NCI-H2107 treated with DMSO at 0.1 percent for 48 hours (cell line): ENCODE measurements around the gene C4B.
"Not testable (repeated sequence)": the region's sequence is repeated elsewhere in the genome, so short reads cannot be mapped to it uniquely, and the experiment has no call there.

Experiments used
- DNase-seq: peaks from one replicate; lab custom pipeline; 2025; ENCODE audit not compliant: unreplicated experiment; lab: John Stamatoyannopoulos, UW

The C4B gene

DNA sequence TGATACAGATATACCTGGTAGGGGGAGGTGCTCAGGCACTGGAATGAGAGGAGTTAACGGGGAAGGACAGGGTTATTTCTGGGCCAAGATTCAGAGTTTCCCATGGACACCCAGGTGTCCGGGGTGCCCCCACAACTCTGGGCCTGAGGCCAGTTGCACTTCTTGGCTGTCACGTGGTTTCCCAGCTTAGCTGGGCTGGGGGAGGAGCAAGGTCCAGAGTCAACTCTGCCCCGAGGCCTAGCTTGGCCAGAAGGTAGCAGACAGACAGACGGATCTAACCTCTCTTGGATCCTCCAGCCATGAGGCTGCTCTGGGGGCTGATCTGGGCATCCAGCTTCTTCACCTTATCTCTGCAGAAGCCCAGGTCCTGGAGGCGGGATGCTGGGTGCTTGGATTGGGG is at the start of gene C4B:
Gene C4B, plus strand, starts transcription at position 249 of the 400 bp plus-strand sequence. Its CDS starts 51 bp downstream, at position 300.
- DNase-seq: not testable (repeated sequence)

DNA sequence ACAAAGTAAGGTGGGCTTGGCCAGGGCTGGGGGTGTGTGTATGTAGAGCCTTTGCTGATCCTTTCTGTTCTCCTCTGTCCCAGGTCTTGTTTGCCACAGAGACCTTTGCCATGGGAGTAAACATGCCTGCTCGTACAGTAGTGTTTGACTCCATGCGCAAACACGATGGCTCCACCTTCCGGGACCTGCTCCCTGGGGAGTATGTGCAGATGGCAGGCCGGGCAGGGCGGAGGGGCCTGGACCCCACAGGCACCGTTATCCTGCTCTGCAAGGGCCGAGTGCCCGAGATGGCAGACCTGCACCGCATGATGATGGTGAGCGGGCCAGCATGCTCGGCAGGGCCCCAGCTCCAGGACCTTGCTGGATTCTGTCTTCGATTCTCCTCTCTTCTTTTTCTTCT is 48.9 kb upstream of the C4B start:
- DNase-seq: no peak

DNA sequence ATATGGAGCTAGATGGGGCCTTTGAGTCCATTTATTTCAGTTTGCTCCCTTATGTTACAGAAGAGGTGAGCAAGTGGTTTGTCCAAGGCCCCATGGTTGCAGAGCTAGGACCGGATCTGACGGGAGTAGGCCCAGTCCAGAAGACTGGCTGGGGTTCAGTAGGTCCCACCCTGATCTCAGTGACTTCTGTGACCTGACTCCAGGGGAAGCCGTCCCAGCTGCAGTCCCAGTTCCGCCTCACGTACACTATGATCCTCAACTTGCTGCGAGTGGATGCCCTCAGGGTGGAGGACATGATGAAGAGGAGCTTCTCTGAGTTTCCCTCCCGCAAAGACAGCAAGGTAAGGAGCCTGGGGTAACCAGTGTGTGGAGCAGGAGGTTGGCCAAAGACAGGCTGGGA is 48.1 kb upstream of the C4B start:
- no peak for DNase-seq

DNA sequence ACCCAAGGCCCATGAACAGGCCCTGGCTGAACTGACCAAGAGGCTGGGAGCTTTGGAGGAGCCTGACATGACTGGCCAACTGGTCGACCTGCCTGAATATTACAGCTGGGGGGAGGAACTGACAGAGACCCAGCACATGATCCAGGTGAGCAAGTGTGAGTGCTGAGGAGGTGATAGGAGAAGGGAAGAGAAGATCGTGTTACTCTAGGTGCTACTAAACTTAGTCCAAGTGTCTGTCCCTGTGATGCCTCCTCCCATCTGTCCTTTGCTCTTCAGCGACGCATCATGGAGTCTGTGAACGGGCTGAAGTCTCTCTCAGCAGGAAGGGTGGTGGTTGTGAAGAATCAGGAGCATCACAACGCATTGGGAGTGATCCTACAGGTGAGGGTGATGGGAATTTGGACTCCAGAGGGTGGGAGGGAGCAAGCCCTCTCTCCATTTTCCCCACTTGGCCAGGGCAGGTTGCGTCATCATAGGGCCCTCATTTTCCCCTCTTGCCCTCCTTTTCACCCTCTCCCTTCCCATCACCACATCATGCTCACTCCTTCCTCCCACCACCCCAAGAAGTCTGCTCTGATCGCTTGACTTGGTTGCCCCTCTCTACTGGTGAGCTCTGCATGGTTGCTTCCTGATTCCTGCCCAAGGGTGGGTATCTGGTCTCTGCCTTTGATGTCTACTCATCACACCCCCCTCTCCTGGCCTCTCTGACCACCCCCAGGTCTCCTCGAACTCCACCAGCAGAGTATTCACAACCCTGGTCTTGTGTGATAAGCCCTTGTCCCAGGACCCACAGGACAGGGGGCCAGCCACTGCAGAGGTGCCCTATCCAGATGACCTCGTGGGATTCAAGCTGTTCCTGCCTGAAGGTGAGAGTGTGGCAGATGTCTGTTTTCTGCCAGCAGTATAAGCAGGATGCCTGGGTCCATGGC is 47.3 kb upstream of the C4B start:
- no peak for DNase-seq

DNA sequence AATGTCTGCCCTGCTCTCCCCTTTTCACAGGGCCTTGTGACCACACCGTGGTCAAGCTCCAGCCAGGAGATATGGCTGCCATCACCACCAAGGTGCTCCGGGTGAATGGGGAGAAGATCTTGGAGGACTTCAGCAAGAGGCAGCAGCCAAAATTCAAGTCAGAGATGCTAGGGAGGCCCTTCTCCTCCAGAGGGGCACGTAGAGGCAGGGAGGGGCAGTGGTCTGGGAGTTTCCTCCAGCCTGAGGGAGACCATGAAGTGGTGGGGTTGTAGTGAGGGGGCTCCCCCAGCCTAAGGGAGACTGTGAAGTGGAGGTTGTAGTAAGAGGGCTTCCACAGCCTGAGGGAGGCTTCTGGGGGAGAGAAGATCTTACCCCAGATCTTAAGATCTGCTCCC is 46.7 kb upstream of the C4B start:
- no peak for DNase-seq

DNA sequence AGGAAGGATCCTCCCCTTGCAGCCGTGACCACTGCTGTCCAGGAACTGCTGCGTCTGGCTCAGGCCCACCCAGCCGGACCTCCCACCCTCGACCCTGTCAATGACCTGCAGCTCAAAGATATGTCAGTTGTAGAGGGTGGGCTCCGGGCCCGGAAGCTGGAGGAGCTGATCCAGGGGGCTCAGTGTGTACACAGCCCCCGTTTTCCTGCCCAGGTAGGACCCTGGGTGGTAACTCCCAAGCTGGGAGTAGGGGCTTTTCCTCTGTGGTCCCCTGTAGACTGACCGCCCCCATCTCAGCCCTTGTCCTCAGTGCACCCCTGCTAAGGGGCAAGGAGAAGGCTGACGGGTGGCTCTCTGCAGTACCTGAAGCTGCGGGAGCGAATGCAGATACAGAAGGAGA is 46.3 kb upstream of the C4B start:
- no peak for DNase-seq

DNA sequence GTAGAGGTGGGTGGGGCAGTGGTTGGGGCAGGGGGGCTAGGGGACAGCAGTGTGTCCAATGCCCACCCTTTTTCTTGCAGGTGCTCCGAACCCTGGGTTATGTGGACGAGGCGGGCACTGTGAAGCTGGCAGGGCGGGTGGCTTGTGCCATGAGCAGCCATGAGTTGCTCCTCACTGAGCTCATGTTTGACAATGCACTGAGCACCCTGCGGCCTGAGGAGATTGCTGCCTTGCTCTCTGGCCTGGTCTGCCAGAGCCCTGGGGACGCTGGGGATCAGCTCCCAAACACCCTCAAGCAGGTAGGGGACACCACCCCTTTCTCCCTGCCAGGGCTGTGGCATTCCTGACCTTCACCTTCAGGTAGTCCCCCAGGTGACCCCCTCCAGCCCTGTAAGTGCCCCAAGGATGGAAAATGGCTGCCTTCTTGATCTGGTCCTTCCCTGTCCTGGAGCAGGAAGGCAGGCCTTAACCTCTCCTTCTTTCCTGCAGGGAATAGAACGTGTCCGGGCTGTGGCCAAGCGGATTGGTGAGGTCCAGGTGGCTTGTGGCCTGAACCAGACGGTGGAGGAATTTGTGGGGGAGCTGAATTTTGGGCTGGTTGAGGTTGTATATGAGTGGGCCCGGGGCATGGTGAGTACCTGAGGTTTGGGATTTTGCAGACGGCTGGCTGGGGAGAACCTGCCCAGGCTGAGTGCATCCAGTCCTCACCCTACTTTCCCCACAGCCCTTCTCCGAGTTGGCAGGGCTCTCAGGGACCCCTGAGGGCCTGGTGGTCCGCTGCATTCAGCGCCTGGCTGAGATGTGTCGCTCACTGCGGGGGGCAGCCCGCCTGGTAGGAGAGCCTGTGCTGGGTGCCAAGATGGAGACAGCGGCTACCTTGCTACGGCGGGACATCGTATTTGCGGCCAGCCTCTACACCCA is 45.5 kb upstream of the C4B start:
- DNase-seq: no peak

DNA sequence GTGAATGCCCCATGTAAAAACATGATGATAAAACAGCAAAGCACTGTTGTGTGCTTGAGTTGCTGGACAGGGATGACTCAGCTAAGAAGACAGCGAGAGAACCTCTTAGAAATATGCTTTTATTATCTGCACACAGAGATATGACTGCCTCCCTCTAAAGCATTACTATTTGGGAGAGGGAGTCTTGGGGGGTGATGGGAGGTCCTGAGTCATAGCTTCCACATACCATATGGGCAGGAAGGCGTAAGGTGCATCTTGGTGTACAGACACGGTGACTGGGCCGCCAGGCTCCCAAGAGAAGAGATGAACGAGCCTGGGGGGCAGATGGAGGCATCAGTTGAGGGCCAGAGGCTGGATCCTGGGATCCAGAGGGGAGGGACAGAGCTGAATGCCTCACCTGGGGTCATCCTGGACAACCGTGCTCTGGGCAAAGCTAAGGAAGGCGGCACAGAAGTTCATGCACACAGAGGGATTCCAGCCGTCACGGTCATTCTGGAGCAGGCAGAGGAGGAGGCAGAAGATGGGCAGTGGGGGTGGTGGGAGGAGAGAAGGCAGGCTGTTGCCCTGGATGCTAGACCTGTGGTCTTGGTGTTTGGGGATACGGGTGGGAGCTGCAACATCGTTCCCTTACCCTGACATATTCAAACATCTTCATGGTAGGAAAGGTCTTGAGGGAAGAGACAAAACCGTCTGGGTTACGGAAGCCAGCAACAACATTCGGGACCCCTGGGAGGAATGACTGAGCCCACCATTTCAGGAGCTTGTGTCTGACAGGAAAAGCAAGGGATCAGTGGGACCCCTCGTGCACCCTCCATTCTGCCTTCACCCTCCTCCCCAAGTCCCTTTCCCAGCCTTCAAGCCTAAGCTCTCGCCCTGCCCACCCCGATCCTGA is 44.6 kb upstream of the C4B start:
- no peak for DNase-seq

DNA sequence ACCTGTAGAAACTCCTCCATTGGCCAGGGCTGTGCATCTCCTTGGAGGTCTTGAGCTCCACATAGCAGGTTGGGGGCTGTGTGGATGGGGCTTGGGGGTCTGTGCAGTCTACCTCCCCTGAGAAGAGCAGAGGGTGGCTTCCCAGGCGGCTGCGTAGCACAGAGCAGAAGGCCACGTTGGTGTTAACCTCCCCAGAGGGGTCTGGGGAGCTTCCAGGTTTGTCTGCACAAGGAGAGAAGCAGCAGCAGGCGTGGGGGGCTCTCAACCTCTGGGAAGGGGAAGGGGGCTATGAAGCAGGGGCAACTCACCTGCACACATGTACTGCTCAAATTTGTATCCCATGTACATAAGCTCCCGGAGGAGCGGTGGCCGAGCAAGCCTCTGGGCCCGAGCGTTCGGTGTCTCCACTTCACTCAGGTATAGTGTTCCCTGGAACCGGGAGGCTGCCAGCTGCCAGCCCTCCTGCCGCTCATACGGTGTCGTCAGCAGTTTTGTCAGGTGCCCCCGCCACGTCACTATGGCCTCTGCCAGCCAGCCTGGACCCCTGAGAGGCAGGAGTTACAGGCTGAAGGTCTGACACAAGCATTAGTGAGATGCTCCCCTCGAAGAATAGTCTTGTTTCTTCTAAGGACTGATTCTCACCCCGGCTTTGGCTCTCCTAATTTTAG is 43.9 kb upstream of the C4B start:
- DNase-seq: peak; percentile 20

DNA sequence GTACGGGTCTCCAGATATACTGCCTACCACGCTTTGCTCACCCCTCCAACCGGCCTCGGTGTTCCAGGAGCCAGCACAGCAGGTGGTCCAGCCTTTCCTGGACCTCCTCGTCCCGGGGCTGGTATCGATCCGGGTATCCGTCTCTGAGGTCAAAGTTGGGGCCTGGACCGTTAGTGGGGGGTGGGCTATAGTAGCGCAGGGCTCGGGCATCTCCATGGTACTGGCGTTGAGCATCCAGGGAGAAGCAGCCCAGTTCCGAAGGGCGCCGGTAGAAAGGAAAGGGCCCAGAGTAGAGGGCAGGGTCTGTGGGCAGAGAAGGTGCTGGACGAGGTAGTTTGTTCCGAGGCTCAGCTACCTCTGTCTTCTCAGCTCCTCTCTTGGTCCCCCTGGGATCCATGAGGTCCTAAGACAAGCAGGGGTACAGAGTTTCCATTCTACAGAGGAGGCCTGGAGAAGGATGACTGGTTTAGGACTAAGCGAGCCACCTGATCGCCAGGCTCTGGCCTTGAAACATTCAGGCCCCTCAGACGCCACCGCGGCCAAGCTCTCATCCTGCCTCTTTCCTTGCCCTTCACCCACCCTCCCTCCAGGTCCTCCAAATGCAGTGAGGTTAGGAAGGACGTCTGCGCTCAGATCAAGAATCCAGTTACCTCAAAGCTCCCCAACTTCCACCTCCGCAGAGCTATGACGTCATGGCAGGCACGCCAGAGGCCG is 43.2 kb upstream of the C4B start:
- no peak for DNase-seq

DNA sequence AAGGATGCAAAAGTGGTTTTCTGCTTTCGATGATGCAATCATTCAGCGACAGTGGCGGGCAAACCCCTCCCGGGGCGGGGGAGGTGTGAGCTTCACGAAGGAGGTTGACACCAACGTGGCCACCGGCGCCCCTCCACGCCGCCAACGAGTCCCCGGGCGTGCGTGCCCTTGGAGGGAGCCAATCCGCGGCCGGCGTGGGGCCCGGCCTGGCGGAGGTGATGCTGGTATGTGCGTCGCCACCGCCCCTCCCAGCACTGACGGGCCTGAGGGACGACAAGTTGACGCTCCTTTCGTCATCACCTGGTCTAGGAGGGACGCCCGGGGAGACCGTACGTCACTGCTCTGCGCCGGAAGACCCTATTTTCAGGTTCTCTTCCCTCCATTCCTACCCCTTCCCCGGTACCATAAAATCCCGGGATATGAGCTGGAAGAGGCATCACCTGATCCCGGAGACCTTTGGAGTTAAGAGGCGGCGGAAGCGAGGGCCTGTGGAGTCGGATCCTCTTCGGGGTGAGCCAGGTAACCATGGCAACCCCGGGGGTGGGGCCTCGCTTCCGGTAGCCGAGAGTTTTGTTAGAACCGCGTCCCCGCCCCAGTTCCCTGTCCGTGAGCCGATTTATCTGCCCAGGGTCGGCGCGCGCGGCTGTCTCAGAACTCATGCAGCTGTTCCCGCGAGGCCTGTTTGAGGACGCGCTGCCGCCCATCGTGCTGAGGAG is 42.4 kb upstream of the C4B start, which contains the start of gene DXO:
Gene DXO, minus strand, starts transcription at position 146 of the 716 bp plus-strand sequence. CDS start 463 bp downstream, outside the sequence.
- DNase-seq: peak; percentile 62

DNA sequence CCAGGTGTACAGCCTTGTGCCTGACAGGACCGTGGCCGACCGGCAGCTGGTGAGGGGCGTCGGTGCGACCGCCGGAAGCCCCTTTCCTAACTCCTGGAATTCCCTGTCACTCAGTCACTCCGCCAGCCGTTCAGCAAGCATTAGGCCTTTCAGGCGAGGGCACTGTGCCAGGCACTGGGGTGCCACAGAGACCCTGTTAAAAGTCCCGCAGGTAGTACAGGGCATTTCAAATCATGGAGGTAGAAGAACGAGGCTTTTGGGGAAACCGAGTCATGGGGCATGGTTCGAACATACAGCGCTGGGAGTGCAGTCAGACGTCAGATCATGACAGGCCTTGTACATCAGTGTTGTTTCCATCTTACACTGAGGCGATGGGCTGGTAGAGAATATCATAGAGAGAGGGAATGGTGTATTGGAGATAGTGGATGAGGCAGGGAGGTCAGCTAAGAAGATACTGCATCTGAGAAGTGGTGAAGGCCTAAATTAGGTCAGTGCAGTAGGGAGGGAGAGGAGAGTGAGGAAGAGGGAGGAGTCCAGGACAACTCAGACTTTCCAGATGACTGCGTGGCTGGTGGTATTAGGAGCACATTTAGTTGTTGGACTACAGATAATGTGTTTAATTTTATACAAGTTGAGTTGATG is 41.8 kb upstream of the C4B start:
- no peak for DNase-seq

DNA sequence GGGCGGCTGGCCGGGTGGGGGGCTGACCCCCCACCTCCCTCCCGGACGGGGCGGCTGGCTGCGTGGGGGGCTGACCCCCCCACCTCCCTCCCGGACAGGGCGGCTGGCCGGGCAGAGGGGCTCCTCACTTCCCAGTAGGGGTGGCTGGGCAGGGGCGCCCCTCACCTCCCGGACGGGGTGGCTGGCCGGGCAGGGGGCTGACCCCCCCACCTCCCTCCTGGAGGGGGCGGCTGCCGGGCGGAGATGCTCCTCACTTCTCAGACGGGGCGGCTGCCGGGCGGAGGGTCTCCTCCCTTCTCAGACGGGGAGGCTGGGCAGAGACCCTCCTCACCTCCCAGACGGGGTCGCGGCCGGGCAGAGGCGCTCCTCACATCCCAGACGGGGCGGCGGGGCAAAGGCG is 38.5 kb upstream of the C4B start:
- DNase-seq: not testable (repeated sequence)

DNA sequence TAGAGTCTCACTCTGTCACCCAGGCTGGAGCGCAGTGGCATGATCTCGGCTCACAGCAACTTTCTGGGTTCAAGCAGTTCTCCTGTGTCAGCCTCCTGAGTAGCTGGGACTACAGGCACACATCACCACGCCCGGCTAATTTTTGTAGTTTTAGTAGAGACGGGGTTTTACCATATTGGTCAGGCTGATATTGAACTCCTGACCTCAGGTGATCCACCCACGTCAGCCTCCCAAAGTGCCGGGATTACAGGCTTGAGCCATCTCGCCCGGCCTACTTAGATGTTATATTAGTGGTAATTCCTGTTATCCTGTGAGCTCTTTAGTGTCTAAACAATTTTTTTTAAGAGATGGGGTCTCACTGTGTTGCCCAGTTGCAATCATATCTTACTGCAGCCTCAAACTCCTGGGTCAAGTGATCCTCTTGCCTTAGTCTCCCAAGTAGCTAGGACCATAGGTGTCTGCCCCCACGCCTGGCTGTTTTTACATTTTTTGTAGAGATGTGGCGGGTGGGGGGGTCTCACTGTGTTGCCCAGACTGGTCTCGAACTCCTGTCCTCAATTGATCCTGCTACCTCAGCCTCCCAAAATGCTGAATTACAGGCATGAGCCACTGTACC is 36.7 kb upstream of the C4B start:
- no peak for DNase-seq

DNA sequence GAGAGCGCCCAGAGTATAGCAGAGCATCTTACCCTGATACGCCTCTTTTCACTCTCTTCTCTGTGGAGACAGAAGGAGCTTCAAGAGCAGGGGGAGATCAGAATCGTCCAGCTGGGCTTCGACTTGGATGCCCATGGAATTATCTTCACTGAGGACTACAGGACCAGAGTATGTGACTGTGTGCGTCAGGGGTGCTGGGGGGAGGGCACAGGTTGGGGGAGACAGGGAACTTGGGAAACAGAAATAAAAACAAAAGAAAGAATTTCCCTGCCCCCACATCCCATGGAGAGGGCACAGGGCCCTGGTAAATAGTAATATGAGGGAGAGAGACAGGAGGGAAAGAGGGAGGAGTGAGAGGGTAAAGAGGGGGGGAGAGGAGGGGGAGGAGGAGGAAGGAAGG is 35.8 kb upstream of the C4B start:
- DNase-seq: no peak

DNA sequence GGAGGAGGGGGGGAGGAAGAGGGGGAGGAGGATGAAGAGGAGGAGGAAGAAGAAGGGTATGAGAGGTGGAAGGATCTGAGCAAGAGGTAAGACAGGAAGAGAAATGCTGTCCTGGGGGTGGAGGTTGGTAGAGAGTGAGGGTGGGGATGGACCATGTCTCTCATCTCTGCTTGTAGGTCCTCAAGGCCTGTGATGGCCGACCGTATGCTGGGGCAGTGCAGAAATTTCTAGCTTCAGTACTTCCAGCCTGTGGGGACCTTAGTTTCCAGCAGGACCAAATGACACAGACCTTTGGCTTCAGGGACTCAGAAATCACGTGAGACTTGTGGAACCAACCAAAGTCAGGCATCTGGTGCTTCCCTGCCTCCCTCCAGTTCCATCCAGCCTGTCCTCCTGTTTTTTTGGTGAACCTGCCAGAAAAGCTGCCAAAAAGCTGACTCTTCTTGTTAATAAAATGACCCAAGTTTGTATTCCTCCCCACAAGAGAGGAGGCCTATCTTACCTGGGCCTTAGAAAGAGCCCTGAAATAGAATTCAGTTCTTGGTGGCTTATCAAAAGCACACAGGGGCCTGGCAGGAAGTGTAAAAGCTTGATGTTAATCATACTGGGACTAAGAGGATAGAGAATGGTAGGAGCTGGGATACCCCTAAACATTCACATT is 35.2 kb upstream of the C4B start:
- no peak for DNase-seq

DNA sequence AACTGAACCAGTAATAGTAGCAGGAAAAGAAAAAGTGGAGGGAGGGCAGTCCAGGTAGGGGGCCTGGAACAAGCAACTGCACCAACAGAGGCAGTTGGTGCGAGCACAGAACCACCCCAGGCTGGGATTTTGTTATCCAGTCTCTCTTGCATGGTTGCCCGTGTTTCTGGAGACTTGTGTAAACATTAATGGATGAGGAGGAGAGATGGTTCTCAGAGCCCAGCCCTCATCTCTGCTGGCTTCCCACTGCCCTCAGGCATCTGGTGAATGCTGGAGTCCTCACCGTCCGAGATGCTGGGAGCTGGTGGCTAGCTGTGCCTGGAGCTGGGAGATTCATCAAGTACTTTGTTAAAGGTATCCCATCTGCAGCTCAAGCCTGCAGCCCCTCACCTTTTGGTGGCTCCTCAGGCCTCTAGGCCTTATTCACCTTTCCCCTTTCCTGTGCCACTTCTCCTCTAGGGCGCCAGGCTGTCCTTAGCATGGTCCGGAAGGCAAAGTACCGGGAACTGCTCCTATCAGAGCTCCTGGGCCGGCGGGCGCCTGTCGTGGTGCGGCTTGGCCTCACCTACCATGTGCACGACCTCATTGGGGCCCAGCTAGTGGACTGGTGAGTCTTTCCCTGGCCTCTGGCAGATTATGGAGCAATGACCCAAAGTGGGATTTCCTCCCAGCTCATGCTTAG is 34.3 kb upstream of the C4B start:
- not testable (repeated sequence) for DNase-seq
